ENCODE measurements around the gene TYRO3. TPM values are rescaled to one million over a fixed set of nuclear protein-coding genes. Genes with fewer than 3 reads are reported as not detected.

Gene TYRO3
- total RNA-seq, 2 donors from 2014 or later: 4.1 to 8.5 TPM

DNA sequence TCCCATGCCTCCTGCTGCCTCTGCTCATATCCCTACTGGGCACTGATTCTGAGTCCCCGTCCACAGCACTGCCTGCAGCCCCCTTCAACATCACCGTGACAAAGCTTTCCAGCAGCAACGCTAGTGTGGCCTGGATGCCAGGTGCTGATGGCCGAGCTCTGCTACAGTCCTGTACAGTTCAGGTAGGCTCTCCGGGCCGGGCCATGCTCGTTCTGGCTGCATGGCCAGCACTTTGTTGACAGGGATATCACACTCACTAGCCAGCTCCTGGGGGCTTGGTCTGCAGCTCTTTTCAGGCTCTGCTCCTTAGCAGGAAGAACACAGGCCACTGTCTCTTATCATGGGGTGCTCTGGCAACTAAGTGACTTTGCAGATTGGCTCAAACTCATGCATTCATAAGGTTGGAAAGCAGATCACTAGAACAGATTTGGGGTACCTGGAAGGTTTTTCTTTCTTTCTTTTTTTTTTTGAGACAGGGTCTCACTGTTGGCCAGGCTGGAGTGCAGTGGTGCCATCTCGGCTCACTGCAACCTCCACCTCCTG lies 6.0 kb downstream of the TYRO3 start:
- H3K4me1 ChIP-seq: peaks cover 0 to 31% of the 10 kb centered on the region in 2 donors
- no peaks in the 10 kb centered on the region for H3K9me3 ChIP-seq
- no peak for DNase-seq (ENCODE audit: low spot score)
- H3K36me3 ChIP-seq: no peaks in the 10 kb centered on the region
- no peak overlapping the region for H3K4me3 ChIP-seq
- H3K27ac ChIP-seq: no peak overlapping the region
- TF ChIP-seq, protein P1, sequence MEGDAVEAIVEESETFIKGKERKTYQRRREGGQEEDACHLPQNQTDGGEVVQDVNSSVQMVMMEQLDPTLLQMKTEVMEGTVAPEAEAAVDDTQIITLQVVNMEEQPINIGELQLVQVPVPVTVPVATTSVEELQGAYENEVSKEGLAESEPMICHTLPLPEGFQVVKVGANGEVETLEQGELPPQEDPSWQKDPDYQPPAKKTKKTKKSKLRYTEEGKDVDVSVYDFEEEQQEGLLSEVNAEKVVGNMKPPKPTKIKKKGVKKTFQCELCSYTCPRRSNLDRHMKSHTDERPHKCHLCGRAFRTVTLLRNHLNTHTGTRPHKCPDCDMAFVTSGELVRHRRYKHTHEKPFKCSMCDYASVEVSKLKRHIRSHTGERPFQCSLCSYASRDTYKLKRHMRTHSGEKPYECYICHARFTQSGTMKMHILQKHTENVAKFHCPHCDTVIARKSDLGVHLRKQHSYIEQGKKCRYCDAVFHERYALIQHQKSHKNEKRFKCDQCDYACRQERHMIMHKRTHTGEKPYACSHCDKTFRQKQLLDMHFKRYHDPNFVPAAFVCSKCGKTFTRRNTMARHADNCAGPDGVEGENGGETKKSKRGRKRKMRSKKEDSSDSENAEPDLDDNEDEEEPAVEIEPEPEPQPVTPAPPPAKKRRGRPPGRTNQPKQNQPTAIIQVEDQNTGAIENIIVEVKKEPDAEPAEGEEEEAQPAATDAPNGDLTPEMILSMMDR (IDR thresholded peaks at IDR 0.05): no peak
- H3K27me3 ChIP-seq: no peaks in the 10 kb centered on the region

DNA sequence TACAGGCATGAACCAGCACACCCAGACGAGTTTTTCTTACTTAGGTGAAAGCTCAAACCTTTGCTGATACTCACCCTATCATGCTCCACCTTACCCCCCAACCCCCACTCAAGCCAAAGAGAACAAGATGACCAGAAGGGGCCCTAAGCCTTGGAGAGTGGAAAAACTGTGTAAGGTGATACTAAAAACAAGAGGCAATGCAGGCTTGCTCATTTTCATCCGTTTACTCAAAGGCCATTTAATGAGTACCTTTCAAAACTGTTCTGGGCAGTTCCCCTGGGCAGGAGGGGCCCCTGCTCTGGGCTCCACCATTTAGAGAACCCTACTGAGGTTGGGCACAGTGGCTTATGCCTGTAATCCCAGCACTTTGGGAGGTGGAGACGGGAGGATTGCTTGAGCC lies 6.7 kb downstream of the TYRO3 start:
- H3K27me3 ChIP-seq: no peaks in the 10 kb centered on the region
- no peaks in the 10 kb centered on the region for H3K36me3 ChIP-seq
- H3K9me3 ChIP-seq: no peaks in the 10 kb centered on the region
- no peak overlapping the region for H3K4me3 ChIP-seq
- H3K4me1 ChIP-seq: peaks cover 0 to 25% of the 10 kb centered on the region in 2 donors
- DNase-seq (ENCODE audit: low spot score): no peak
- TF ChIP-seq, protein P1 (IDR thresholded peaks at IDR 0.05): no peak
- H3K27ac ChIP-seq: no peak overlapping the region

DNA sequence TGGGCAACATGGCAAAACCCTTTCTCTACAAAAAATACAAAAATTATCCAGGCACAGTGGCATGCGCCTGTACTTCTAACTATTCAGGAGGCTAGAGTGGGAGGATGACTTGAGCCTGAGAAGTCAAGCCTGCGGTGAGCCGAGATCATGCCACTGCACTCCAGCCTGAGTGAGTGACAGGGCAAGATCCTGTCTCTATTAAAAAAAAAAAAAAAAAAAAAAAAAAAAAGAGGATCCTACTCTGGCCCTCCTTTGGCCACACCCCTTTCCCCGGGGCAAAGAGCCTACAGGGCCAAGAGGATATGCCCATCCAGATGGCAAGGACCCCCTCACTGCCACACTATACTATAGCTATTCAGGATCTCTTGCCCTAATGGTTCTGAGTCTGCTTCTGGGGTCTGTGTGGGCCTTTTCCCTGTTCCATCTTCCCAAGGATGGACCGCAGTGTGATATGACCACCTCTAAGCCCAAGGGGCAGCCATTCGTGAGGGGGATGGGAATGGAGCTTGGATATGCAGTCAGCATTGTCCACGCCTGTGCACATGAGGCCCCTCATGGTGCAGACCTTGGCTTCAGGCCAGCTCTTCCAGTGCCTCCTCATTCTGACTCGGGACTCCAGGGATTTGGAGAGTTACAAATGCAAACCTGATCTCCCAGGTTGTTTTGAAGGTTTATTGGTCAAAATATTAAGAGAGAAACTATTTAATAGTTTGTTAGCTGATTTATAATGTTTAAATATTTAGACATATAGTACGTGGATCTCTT lies 7.3 kb downstream of the TYRO3 start:
- no peak overlapping the region for H3K4me3 ChIP-seq
- H3K36me3 ChIP-seq: no peaks in the 10 kb centered on the region
- peaks cover 0 to 22% of the 10 kb centered on the region in 2 donors for H3K4me1 ChIP-seq
- H3K27ac ChIP-seq: no peak overlapping the region
- TF ChIP-seq, protein P1 (IDR thresholded peaks at IDR 0.05): no peak
- H3K9me3 ChIP-seq: no peaks in the 10 kb centered on the region
- DNase-seq (ENCODE audit: low spot score): no peak
- no peaks in the 10 kb centered on the region for H3K27me3 ChIP-seq

- TF ChIP-seq, protein P1 (IDR thresholded peaks at IDR 0.05): no peak
- Histone ChIP-seq H3K4me1 (peaks cover 0 to 22% of the 10 kb centered on the region in 2 donors), H3K27ac (no peak overlapping the region), H3K4me3 (no peak overlapping the region), H3K9me3 (no peaks in the 10 kb centered on the region), H3K27me3 (no peaks in the 10 kb centered on the region), H3K36me3 (no peaks in the 10 kb centered on the region)
- DNase-seq (ENCODE audit: low spot score): no peak
These were observed 8.2 kb downstream of the TYRO3 start for GRCh38 chr15:41567261-41567660.

- no peak for DNase-seq (ENCODE audit: low spot score)
- Histone ChIP-seq H3K4me1 (peaks cover 0 to 16% of the 10 kb centered on the region in 2 donors), H3K4me3 (no peak overlapping the region), H3K36me3 (no peaks in the 10 kb centered on the region), H3K27me3 (no peaks in the 10 kb centered on the region), H3K27ac (no peak overlapping the region), H3K9me3 (no peaks in the 10 kb centered on the region)
- TF ChIP-seq, protein P1 (IDR thresholded peaks at IDR 0.05): no peak
These were observed 8.8 kb downstream of the TYRO3 start for GRCh38 chr15:41567862-41568261.
